Calu3 (cell line): Measurements from ENCODE around the gene FTSJ1. TPM values are rescaled to one million over a fixed set of nuclear protein-coding genes. Genes with fewer than 3 reads are reported as not detected.

Experiments used
- BruUV-seq: library from RNA; stranded (reverse); fragments of 400-500 nt; replicated peaks from 2 replicates; lab custom pipeline; 2021; lab: Mats Ljungman, UMichigan
- CTCF ChIA-PET: fragments of 300-600 bp; sonication (Branson Sonifier 250); formaldehyde crosslinking; loops from one replicate; lab custom pipeline; 2022; ENCODE audit warnings: antibody characterized with exemption; lab: Charles Lee
- DNase-seq: peaks from one replicate; pipeline ENCODE4 v3.0.0; 2022
- H3K27ac Mint-ChIP-seq: one replicate; pipeline ENCODE4 v1.8.0; 2022; ENCODE audit warnings: mixed read lengths; ENCODE audit not compliant: unreplicated experiment
- H3K27me3 Mint-ChIP-seq: one replicate; pipeline ENCODE4 v1.8.0; 2022; ENCODE audit warnings: mixed read lengths; ENCODE audit not compliant: unreplicated experiment
- H3K36me3 Mint-ChIP-seq: one replicate; pipeline ENCODE4 v1.8.0; 2022; ENCODE audit warnings: mild to moderate bottlenecking, moderate library complexity, mixed read lengths; ENCODE audit not compliant: insufficient read depth, unreplicated experiment
- H3K4me1 Mint-ChIP-seq: one replicate; pipeline ENCODE4 v1.8.0; 2022; ENCODE audit warnings: mild to moderate bottlenecking, low read depth, mixed read lengths; ENCODE audit not compliant: unreplicated experiment
- H3K4me3 Mint-ChIP-seq: one replicate; pipeline ENCODE4 v1.8.0; 2022; ENCODE audit warnings: mild to moderate bottlenecking, low read depth, moderate library complexity, mixed read lengths; ENCODE audit not compliant: unreplicated experiment
- H3K9me3 Mint-ChIP-seq: one replicate; pipeline ENCODE4 v1.8.0; 2022; ENCODE audit warnings: low read depth, mixed read lengths; ENCODE audit not compliant: unreplicated experiment
- intact Hi-C: fragments of 100-400 bp; cut with micrococcal nuclease; formaldehyde crosslinking; loops from one replicate; pipeline ENCODE4 v1.10.0; 2022; ENCODE audit not compliant: unreplicated experiment
- total RNA-seq: library from RNA; stranded (reverse); gene quantifications from 2 replicates; pipeline ENCODE4 v1.2.3, GENCODE V29; 2022
- TF ChIP-seq, protein P1 (sequence below): fragments of 200-600 bp; IDR thresholded peaks from one replicate; pipeline ENCODE4 v1.8.0; 2022; ENCODE audit warnings: antibody characterized with exemption; ENCODE audit not compliant: unreplicated experiment

FTSJ1 gene
- total RNA-seq, 1 experiment from 2014 or later, result 75.2 TPM

DNA sequence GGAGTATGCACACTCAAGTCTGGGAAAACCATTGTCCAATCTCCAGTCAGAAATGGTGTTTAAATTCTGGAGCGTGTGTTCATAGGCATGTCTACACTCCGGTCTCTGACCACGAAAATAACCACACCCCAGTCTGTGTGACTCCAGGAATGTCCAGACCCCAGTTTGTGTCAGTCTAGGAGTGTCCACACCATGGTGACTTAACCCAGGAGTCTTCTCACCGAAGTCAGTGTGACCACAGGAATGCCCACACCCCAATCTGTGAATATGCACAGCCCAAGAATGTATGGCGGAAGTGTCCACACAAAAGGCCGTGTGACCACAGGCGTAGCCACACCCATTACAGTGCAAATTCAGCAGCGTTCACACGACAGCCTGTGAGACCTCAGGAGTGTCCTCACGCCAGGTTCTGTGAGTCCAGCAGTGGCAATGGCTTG is 11.4 kb downstream of the FTSJ1 start:
- peak; percentile 86 for DNase-seq
- BruUV-seq, result no TSS peak
- CTCF ChIA-PET, result no interaction called here
- H3K36me3 Mint-ChIP-seq, result peaks cover 27% of the 10 kb centered on the region
- H3K27me3 Mint-ChIP-seq, result no peaks in the 10 kb centered on the region
- intact Hi-C loops, result no loop called here
- H3K27ac Mint-ChIP-seq, result peak overlapping the region; percentile 98
- peaks cover 26% of the 10 kb centered on the region for H3K4me1 Mint-ChIP-seq
- H3K9me3 Mint-ChIP-seq, result no peaks in the 10 kb centered on the region
- H3K4me3 Mint-ChIP-seq, result peak overlapping the region; percentile 43
- TF ChIP-seq, protein P1, sequence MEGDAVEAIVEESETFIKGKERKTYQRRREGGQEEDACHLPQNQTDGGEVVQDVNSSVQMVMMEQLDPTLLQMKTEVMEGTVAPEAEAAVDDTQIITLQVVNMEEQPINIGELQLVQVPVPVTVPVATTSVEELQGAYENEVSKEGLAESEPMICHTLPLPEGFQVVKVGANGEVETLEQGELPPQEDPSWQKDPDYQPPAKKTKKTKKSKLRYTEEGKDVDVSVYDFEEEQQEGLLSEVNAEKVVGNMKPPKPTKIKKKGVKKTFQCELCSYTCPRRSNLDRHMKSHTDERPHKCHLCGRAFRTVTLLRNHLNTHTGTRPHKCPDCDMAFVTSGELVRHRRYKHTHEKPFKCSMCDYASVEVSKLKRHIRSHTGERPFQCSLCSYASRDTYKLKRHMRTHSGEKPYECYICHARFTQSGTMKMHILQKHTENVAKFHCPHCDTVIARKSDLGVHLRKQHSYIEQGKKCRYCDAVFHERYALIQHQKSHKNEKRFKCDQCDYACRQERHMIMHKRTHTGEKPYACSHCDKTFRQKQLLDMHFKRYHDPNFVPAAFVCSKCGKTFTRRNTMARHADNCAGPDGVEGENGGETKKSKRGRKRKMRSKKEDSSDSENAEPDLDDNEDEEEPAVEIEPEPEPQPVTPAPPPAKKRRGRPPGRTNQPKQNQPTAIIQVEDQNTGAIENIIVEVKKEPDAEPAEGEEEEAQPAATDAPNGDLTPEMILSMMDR, result no peak

GRCh38 chrX:48488034-48488433 is 12.0 kb downstream of the FTSJ1 start:
- DNase-seq, result no peak
- intact Hi-C loops, result no loop called here
- Mint-ChIP-seq H3K27ac (peak overlapping the region; percentile 98), H3K9me3 (no peaks in the 10 kb centered on the region), H3K4me1 (peaks cover 29% of the 10 kb centered on the region), H3K36me3 (peaks cover 27% of the 10 kb centered on the region), H3K4me3 (no peak overlapping the region), H3K27me3 (no peaks in the 10 kb centered on the region)
- TF ChIP-seq, protein P1, result no peak
- no TSS peak for BruUV-seq
- CTCF ChIA-PET, result interaction anchor here (0.6 kb wide), 1 partner anchor 17 kb away, joined by 3 read pairs; no protein-coding TSS in a partner anchor

- Mint-ChIP-seq H3K4me3 (no peak overlapping the region), H3K9me3 (no peaks in the 10 kb centered on the region), H3K36me3 (peaks cover 21% of the 10 kb centered on the region), H3K27ac (peak overlapping the region; percentile 98), H3K27me3 (no peaks in the 10 kb centered on the region), H3K4me1 (peaks cover 29% of the 10 kb centered on the region)
- BruUV-seq, result no TSS peak
- DNase-seq, result no peak
- TF ChIP-seq, protein P1, result no peak
- intact Hi-C loops, result no loop called here
- CTCF ChIA-PET, result no interaction called here
These were observed 13.3 kb downstream of the FTSJ1 start for GRCh38 chrX:48489296-48489695.

DNA sequence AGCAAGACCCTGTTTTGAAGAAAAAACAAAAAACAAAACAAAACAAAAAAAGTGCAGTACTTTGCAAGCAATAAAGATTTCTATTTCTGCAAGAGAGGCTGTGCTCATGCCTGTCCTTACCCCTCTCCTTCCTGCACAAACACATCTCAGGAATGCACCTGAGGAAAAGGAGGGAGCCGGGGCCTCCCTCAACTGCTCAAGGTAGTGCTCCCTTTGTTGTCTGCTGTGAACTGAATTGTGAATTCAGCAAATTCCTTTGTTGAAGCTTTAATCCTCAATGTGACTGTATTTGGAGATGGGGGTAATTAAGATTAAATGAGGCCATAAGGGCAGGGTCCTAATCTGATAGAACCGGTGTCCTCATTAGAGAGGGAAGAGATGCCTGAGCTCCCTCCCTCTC is 13.9 kb downstream of the FTSJ1 start:
- no peak overlapping the region for H3K27ac Mint-ChIP-seq
- TF ChIP-seq, protein P1, result no peak
- H3K27me3 Mint-ChIP-seq, result no peaks in the 10 kb centered on the region
- H3K4me1 Mint-ChIP-seq, result peaks cover 29% of the 10 kb centered on the region
- peaks cover 21% of the 10 kb centered on the region for H3K36me3 Mint-ChIP-seq
- H3K9me3 Mint-ChIP-seq, result no peaks in the 10 kb centered on the region
- intact Hi-C loops, result no loop called here
- CTCF ChIA-PET, result interaction anchor here (0.5 kb wide), 1 partner anchor 21 kb away, joined by 3 read pairs; no protein-coding TSS in a partner anchor
- no peak overlapping the region for H3K4me3 Mint-ChIP-seq
- BruUV-seq, result no TSS peak
- no peak for DNase-seq
